ENCODE measurements around the gene ARMC9. TPM values are rescaled to one million over a fixed set of nuclear protein-coding genes. Genes with fewer than 3 reads are reported as not detected.

The ARMC9 gene
- 24.2 TPM for polyA plus RNA-seq (2013, experiment 1 of 2)
- 22.8 TPM for polyA plus RNA-seq (2013, experiment 2 of 2)

GRCh38 chr2:231198291-231199173 is at the start of gene ARMC9:
TSS of gene ARMC9 (plus strand) at chr2:231198631. CDS start at chr2:231206239, 7,608 bp downstream.
- no peak within 1 kb of the TSS for H2BK15ac ChIP-seq (ENCODE audit: low read length)
- H3K27me3 ChIP-seq (ENCODE audit: control insufficient read depth in 3 of 3, insufficient read depth in 3 of 3, low read depth in 1 of 3, low read length in 3 of 3), result no peaks in the 10 kb centered on the region
- H3K4me1 ChIP-seq (ENCODE audit: control insufficient read depth in 2 of 2, insufficient read depth in 1 of 2, low read depth in 1 of 2, low read length in 2 of 2), result peaks cover 2 to 5% of the 10 kb centered on the region in 2 donors
- peaks cover 2% of the 10 kb centered on the region for H3K79me1 ChIP-seq (ENCODE audit: low read depth, low read length)
- H3K4ac ChIP-seq (ENCODE audit: low read length), result no peak within 1 kb of the TSS
- no peak within 1 kb of the TSS for H4K91ac ChIP-seq (ENCODE audit: low read depth, low read length, poor library complexity)
- H2AFZ ChIP-seq (ENCODE audit: low read length), result peak within 1 kb of the TSS; percentile 96
- H3K14ac ChIP-seq (ENCODE audit: low read length), result no peak within 1 kb of the TSS
- H3K18ac ChIP-seq (ENCODE audit: low read length), result peak within 1 kb of the TSS; percentile 98
- H4K8ac ChIP-seq (ENCODE audit: low read depth, low read length), result no peak within 1 kb of the TSS
- no CpG with 5 or more reads among the region's 83 CpGs for WGBS, 2 donors (ENCODE audit: extremely low coverage in 2 of 2, insufficient read length in 2 of 2, insufficient replicate concordance in 1 of 2)
- peaks cover 11 to 28% of the 10 kb centered on the region in 2 donors for H3K36me3 ChIP-seq (replicated peaks in 1 of 2; ENCODE audit: control insufficient read depth in 2 of 2, insufficient read depth in 2 of 2, low read length in 2 of 2)
- H3K4me3 ChIP-seq (ENCODE audit: low read length in 2 of 2), result peak within 1 kb of the TSS; percentile 95 to 96
- no peak within 1 kb of the TSS for H2BK12ac ChIP-seq (ENCODE audit: low read length)
- H2AK5ac ChIP-seq (ENCODE audit: low read depth, low read length), result no peak within 1 kb of the TSS
- H3K27ac ChIP-seq (replicated peaks; ENCODE audit: low read length), result no peak within 1 kb of the TSS
- peaks cover 0 to 2% of the 10 kb centered on the region in 2 donors for H3K9me3 ChIP-seq (replicated peaks in 1 of 2; ENCODE audit: control insufficient read depth in 2 of 2, insufficient read depth in 1 of 2, low read depth in 1 of 2, low read length in 2 of 2)
- peak within 1 kb of the TSS; percentile 96 for H3K9ac ChIP-seq (ENCODE audit: low read depth, low read length, poor library complexity)
- peak; percentile 77 for DNase-seq (ENCODE audit: low spot score)
- H3K23ac ChIP-seq (ENCODE audit: low read depth, low read length, poor library complexity), result peak within 1 kb of the TSS; percentile 81
- peak within 1 kb of the TSS; percentile 87 for H2BK5ac ChIP-seq (ENCODE audit: low read length)
- H2BK120ac ChIP-seq (ENCODE audit: low read depth, low read length), result no peak within 1 kb of the TSS
- peak within 1 kb of the TSS; percentile 72 for H3K4me2 ChIP-seq (ENCODE audit: insufficient read depth, low read length, poor library complexity, severe bottlenecking)

- Histone ChIP-seq H3K9ac (ENCODE audit: low read depth, low read length, poor library complexity) (no peak overlapping the region), H3K4ac (ENCODE audit: low read length) (no peak overlapping the region), H2BK15ac (ENCODE audit: low read length) (no peak overlapping the region), H2BK120ac (ENCODE audit: low read depth, low read length) (no peak overlapping the region), H3K4me2 (ENCODE audit: insufficient read depth, low read length, poor library complexity, severe bottlenecking) (no peak overlapping the region), H3K18ac (ENCODE audit: low read length) (no peak overlapping the region), H2AFZ (ENCODE audit: low read length) (no peak overlapping the region), H3K36me3 (replicated peaks in 1 of 2; ENCODE audit: control insufficient read depth in 2 of 2, insufficient read depth in 2 of 2, low read length in 2 of 2) (peaks cover 10 to 84% of the 10 kb centered on the region in 2 donors), H3K23ac (ENCODE audit: low read depth, low read length, poor library complexity) (no peak overlapping the region), H2BK12ac (ENCODE audit: low read length) (no peak overlapping the region), H4K91ac (ENCODE audit: low read depth, low read length, poor library complexity) (no peak overlapping the region), H3K27me3 (ENCODE audit: control insufficient read depth in 3 of 3, insufficient read depth in 3 of 3, low read depth in 1 of 3, low read length in 3 of 3) (no peaks in the 10 kb centered on the region), H3K79me1 (ENCODE audit: low read depth, low read length) (no peaks in the 10 kb centered on the region), H3K27ac (replicated peaks; ENCODE audit: low read length) (no peak overlapping the region), H2BK5ac (ENCODE audit: low read length) (no peak overlapping the region), H3K4me1 (ENCODE audit: control insufficient read depth in 2 of 2, insufficient read depth in 1 of 2, low read depth in 1 of 2, low read length in 2 of 2) (no peaks in the 10 kb centered on the region), H2AK5ac (ENCODE audit: low read depth, low read length) (no peak overlapping the region), H3K4me3 (ENCODE audit: low read length in 2 of 2) (no peak overlapping the region), H4K8ac (ENCODE audit: low read depth, low read length) (no peak overlapping the region), H3K9me3 (replicated peaks in 1 of 2; ENCODE audit: control insufficient read depth in 2 of 2, insufficient read depth in 1 of 2, low read depth in 1 of 2, low read length in 2 of 2) (no peaks in the 10 kb centered on the region), H3K14ac (ENCODE audit: low read length) (no peak overlapping the region)
- no peak for DNase-seq (ENCODE audit: low spot score)
- WGBS, 2 donors (ENCODE audit: extremely low coverage in 2 of 2, insufficient read length in 2 of 2, insufficient replicate concordance in 1 of 2), result no CpG with 5 or more reads among the region's 8 CpGs
Observed at GRCh38 chr2:231152800-231153557, 45.5 kb upstream of the ARMC9 start.

GRCh38 chr2:231159306-231159705 is 39.1 kb upstream of the ARMC9 start:
- H3K4me3 ChIP-seq (ENCODE audit: low read length in 2 of 2), result no peak overlapping the region
- H3K23ac ChIP-seq (ENCODE audit: low read depth, low read length, poor library complexity), result no peak overlapping the region
- no peak overlapping the region for H2AK5ac ChIP-seq (ENCODE audit: low read depth, low read length)
- H3K4me2 ChIP-seq (ENCODE audit: insufficient read depth, low read length, poor library complexity, severe bottlenecking), result no peak overlapping the region
- H3K27ac ChIP-seq (replicated peaks; ENCODE audit: low read length), result no peak overlapping the region
- H2BK15ac ChIP-seq (ENCODE audit: low read length), result no peak overlapping the region
- no peak overlapping the region for H3K4ac ChIP-seq (ENCODE audit: low read length)
- H3K18ac ChIP-seq (ENCODE audit: low read length), result no peak overlapping the region
- no peak overlapping the region for H4K91ac ChIP-seq (ENCODE audit: low read depth, low read length, poor library complexity)
- H3K9ac ChIP-seq (ENCODE audit: low read depth, low read length, poor library complexity), result no peak overlapping the region
- H2AFZ ChIP-seq (ENCODE audit: low read length), result no peak overlapping the region
- H4K8ac ChIP-seq (ENCODE audit: low read depth, low read length), result no peak overlapping the region
- no peaks in the 10 kb centered on the region for H3K9me3 ChIP-seq (replicated peaks in 1 of 2; ENCODE audit: control insufficient read depth in 2 of 2, insufficient read depth in 1 of 2, low read depth in 1 of 2, low read length in 2 of 2)
- no peak overlapping the region for H2BK12ac ChIP-seq (ENCODE audit: low read length)
- no peak for DNase-seq (ENCODE audit: low spot score)
- no peak overlapping the region for H3K14ac ChIP-seq (ENCODE audit: low read length)
- peaks cover 2 to 83% of the 10 kb centered on the region in 2 donors for H3K36me3 ChIP-seq (replicated peaks in 1 of 2; ENCODE audit: control insufficient read depth in 2 of 2, insufficient read depth in 2 of 2, low read length in 2 of 2)
- no peaks in the 10 kb centered on the region for H3K27me3 ChIP-seq (ENCODE audit: control insufficient read depth in 3 of 3, insufficient read depth in 3 of 3, low read depth in 1 of 3, low read length in 3 of 3)
- H2BK120ac ChIP-seq (ENCODE audit: low read depth, low read length), result no peak overlapping the region
- no peaks in the 10 kb centered on the region for H3K4me1 ChIP-seq (ENCODE audit: control insufficient read depth in 2 of 2, insufficient read depth in 1 of 2, low read depth in 1 of 2, low read length in 2 of 2)
- H2BK5ac ChIP-seq (ENCODE audit: low read length), result no peak overlapping the region
- no peaks in the 10 kb centered on the region for H3K79me1 ChIP-seq (ENCODE audit: low read depth, low read length)

- H4K8ac ChIP-seq (ENCODE audit: low read depth, low read length), result no peak overlapping the region
- H3K27ac ChIP-seq (replicated peaks; ENCODE audit: low read length), result no peak overlapping the region
- peaks cover 0 to 85% of the 10 kb centered on the region in 2 donors for H3K36me3 ChIP-seq (replicated peaks in 1 of 2; ENCODE audit: control insufficient read depth in 2 of 2, insufficient read depth in 2 of 2, low read length in 2 of 2)
- H4K91ac ChIP-seq (ENCODE audit: low read depth, low read length, poor library complexity), result no peak overlapping the region
- no peaks in the 10 kb centered on the region for H3K79me1 ChIP-seq (ENCODE audit: low read depth, low read length)
- H3K4me2 ChIP-seq (ENCODE audit: insufficient read depth, low read length, poor library complexity, severe bottlenecking), result no peak overlapping the region
- no peak overlapping the region for H3K9ac ChIP-seq (ENCODE audit: low read depth, low read length, poor library complexity)
- no peak overlapping the region for H3K18ac ChIP-seq (ENCODE audit: low read length)
- H2AFZ ChIP-seq (ENCODE audit: low read length), result no peak overlapping the region
- no peak overlapping the region for H2BK15ac ChIP-seq (ENCODE audit: low read length)
- no peak overlapping the region for H3K14ac ChIP-seq (ENCODE audit: low read length)
- H3K4me1 ChIP-seq (ENCODE audit: control insufficient read depth in 2 of 2, insufficient read depth in 1 of 2, low read depth in 1 of 2, low read length in 2 of 2), result no peaks in the 10 kb centered on the region
- no peak overlapping the region for H3K4ac ChIP-seq (ENCODE audit: low read length)
- no peak overlapping the region for H3K4me3 ChIP-seq (ENCODE audit: low read length in 2 of 2)
- H2BK12ac ChIP-seq (ENCODE audit: low read length), result no peak overlapping the region
- DNase-seq (ENCODE audit: low spot score), result no peak
- no peaks in the 10 kb centered on the region for H3K9me3 ChIP-seq (replicated peaks in 1 of 2; ENCODE audit: control insufficient read depth in 2 of 2, insufficient read depth in 1 of 2, low read depth in 1 of 2, low read length in 2 of 2)
- no peak overlapping the region for H3K23ac ChIP-seq (ENCODE audit: low read depth, low read length, poor library complexity)
- no peak overlapping the region for H2BK5ac ChIP-seq (ENCODE audit: low read length)
- no peaks in the 10 kb centered on the region for H3K27me3 ChIP-seq (ENCODE audit: control insufficient read depth in 3 of 3, insufficient read depth in 3 of 3, low read depth in 1 of 3, low read length in 3 of 3)
- WGBS, 2 donors (ENCODE audit: extremely low coverage in 2 of 2, insufficient read length in 2 of 2, insufficient replicate concordance in 1 of 2), result no CpG with 5 or more reads among the region's 5 CpGs
- no peak overlapping the region for H2AK5ac ChIP-seq (ENCODE audit: low read depth, low read length)
- no peak overlapping the region for H2BK120ac ChIP-seq (ENCODE audit: low read depth, low read length)
Observed at GRCh38 chr2:231160701-231161100, 37.7 kb upstream of the ARMC9 start.
